ENCODE results near the gene PRKAG2. TPM values are rescaled to one million over a fixed set of nuclear protein-coding genes. Genes with fewer than 3 reads are reported as not detected.
A peak's percentile ranks its signal among the peaks of the same experiment; 100 is the strongest.

Gene PRKAG2
- total and polyA plus RNA-seq, 10 donors = 15.8 to 50.9 (median 32.8) TPM

GRCh38 chr7:151902311-151902710 lies 25.4 kb upstream of the PRKAG2 start:
- 85 to 90% (median 87%) methylated on average over 17 of the region's 17 CpGs for WGBS, 5 donors
- H3K4me3 ChIP-seq = no peak overlapping the region
- H3K27me3 ChIP-seq (replicated peaks in 1 of 7) = peaks cover 0 to 45% (median 0%) of the 10 kb centered on the region in 7 donors
- H3K36me3 ChIP-seq = no peaks in the 10 kb centered on the region
- DNase-seq = peak; percentile 32
- intact Hi-C loops (cut with DNase I; ENCODE audit: low total_unique reads) = no loop called here
- no peak for TF ChIP-seq CTCF (IDR thresholded peaks at IDR 0.05 in 8 of 11, conservative IDR thresholded peaks at IDR 0.05 in 3 of 11)
- no peak for TF ChIP-seq POLR2AphosphoS5 (IDR thresholded peaks at IDR 0.05)
- TF ChIP-seq POLR2A (IDR thresholded peaks at IDR 0.05) = no peak
- no peak overlapping the region for H3K27ac ChIP-seq
- H3K9me3 ChIP-seq = no peaks in the 10 kb centered on the region
- H3K4me1 ChIP-seq = no peaks in the 10 kb centered on the region

GRCh38 chr7:151901828-151902227 lies 24.9 kb upstream of the PRKAG2 start:
- Histone ChIP-seq H3K27me3 (replicated peaks in 1 of 7) (peaks cover 0 to 49% (median 0%) of the 10 kb centered on the region in 7 donors), H3K4me3 (no peak overlapping the region), H3K9me3 (no peaks in the 10 kb centered on the region), H3K36me3 (no peaks in the 10 kb centered on the region), H3K4me1 (no peaks in the 10 kb centered on the region), H3K27ac (no peak overlapping the region)
- TF ChIP-seq CTCF (IDR thresholded peaks at IDR 0.05 in 8 of 11, conservative IDR thresholded peaks at IDR 0.05 in 3 of 11) = no peak
- no peak for TF ChIP-seq POLR2A (IDR thresholded peaks at IDR 0.05)
- no peak for TF ChIP-seq POLR2AphosphoS5 (IDR thresholded peaks at IDR 0.05)
- WGBS, 5 donors = 67 to 93% (median 82%) methylated on average over 5 of the region's 5 CpGs
- no peak for DNase-seq
- intact Hi-C loops (cut with DNase I; ENCODE audit: low total_unique reads) = no loop called here

GRCh38 chr7:151900986-151901621 lies 24.2 kb upstream of the PRKAG2 start:
- intact Hi-C loops (cut with DNase I; ENCODE audit: low total_unique reads) = no loop called here
- 76 to 85% (median 83%) methylated on average over 17 of the region's 17 CpGs for WGBS, 5 donors
- Histone ChIP-seq H3K4me3 (no peak overlapping the region), H3K27ac (no peak overlapping the region), H3K27me3 (replicated peaks in 1 of 7) (peaks cover 0 to 53% (median 0%) of the 10 kb centered on the region in 7 donors), H3K9me3 (no peaks in the 10 kb centered on the region), H3K4me1 (no peaks in the 10 kb centered on the region), H3K36me3 (no peaks in the 10 kb centered on the region)
- peak; percentile 36 for DNase-seq
- no peak for TF ChIP-seq POLR2AphosphoS5 (IDR thresholded peaks at IDR 0.05)
- TF ChIP-seq POLR2A (IDR thresholded peaks at IDR 0.05) = no peak
- no peak for TF ChIP-seq CTCF (IDR thresholded peaks at IDR 0.05 in 8 of 11, conservative IDR thresholded peaks at IDR 0.05 in 3 of 11)

GRCh38 chr7:151900591-151900985 lies 23.7 kb upstream of the PRKAG2 start:
- intact Hi-C loops (cut with DNase I; ENCODE audit: low total_unique reads) = no loop called here
- Histone ChIP-seq H3K27me3 (replicated peaks in 1 of 7) (peaks cover 0 to 50% (median 0%) of the 10 kb centered on the region in 7 donors), H3K4me1 (no peaks in the 10 kb centered on the region), H3K36me3 (no peaks in the 10 kb centered on the region), H3K27ac (no peak overlapping the region), H3K4me3 (no peak overlapping the region), H3K9me3 (no peaks in the 10 kb centered on the region)
- 69 to 82% (median 79%) methylated on average over 5 of the region's 5 CpGs for WGBS, 5 donors
- DNase-seq = no peak
- TF ChIP-seq POLR2AphosphoS5 (IDR thresholded peaks at IDR 0.05) (no peak), CTCF (IDR thresholded peaks at IDR 0.05 in 8 of 11, conservative IDR thresholded peaks at IDR 0.05 in 3 of 11) (no peak), POLR2A (IDR thresholded peaks at IDR 0.05) (no peak)
